NCI-H1092 treated with DMSO at 0.1 percent for 48 hours (cell line): ENCODE measurements around the gene CAMSAP2.
"Not testable (repeated sequence)": the region's sequence is repeated elsewhere in the genome, so short reads cannot be mapped to it uniquely, and the experiment has no call there.

Experiments used
- DNase-seq: peaks from one replicate; lab custom pipeline; 2025; lab: John Stamatoyannopoulos, UW

CAMSAP2 gene

GRCh38 chr1:200739702-200740570 is 1.2 kb downstream of the CAMSAP2 start:
- DNase-seq = peak; percentile 37

GRCh38 chr1:200740571-200741208 is 2.0 kb downstream of the CAMSAP2 start:
- peak; percentile 15 for DNase-seq

- DNase-seq = no peak
Observed at GRCh38 chr1:200741551-200742207, 3.0 kb downstream of the CAMSAP2 start.

GRCh38 chr1:200744143-200744542 is 5.5 kb downstream of the CAMSAP2 start:
- DNase-seq = no peak

GRCh38 chr1:200749090-200749489 is 10.4 kb downstream of the CAMSAP2 start:
- no peak for DNase-seq

- DNase-seq = not testable (repeated sequence)
Observed at GRCh38 chr1:200750749-200751148, 12.1 kb downstream of the CAMSAP2 start.

GRCh38 chr1:200751717-200752116 is 13.0 kb downstream of the CAMSAP2 start:
- no peak for DNase-seq

GRCh38 chr1:200753650-200754198 is 15.0 kb downstream of the CAMSAP2 start:
- no peak for DNase-seq

GRCh38 chr1:200755456-200755855 is 16.8 kb downstream of the CAMSAP2 start:
- DNase-seq = no peak

GRCh38 chr1:200762089-200762488 is 23.4 kb downstream of the CAMSAP2 start:
- DNase-seq = no peak

- no peak for DNase-seq
Observed at GRCh38 chr1:200767321-200767720, 28.6 kb downstream of the CAMSAP2 start.

GRCh38 chr1:200771625-200772555 is 33.2 kb downstream of the CAMSAP2 start:
- no peak for DNase-seq

- no peak for DNase-seq
Observed at GRCh38 chr1:200774311-200774710, 35.6 kb downstream of the CAMSAP2 start.

GRCh38 chr1:200774735-200775444 is 36.2 kb downstream of the CAMSAP2 start:
- no peak for DNase-seq

- DNase-seq = no peak
Observed at GRCh38 chr1:200775850-200776249, 37.2 kb downstream of the CAMSAP2 start.

GRCh38 chr1:200776949-200777348 is 38.3 kb downstream of the CAMSAP2 start:
- no peak for DNase-seq

- DNase-seq = no peak
Observed at GRCh38 chr1:200778766-200779165, 40.1 kb downstream of the CAMSAP2 start.

GRCh38 chr1:200779326-200779725 is 40.6 kb downstream of the CAMSAP2 start:
- no peak for DNase-seq

- no peak for DNase-seq
Observed at GRCh38 chr1:200780545-200781369, 42.1 kb downstream of the CAMSAP2 start.

- DNase-seq = no peak
Observed at GRCh38 chr1:200783926-200784325, 45.2 kb downstream of the CAMSAP2 start.
